Tibial artery (tissue), 4 donors: ENCODE data around the gene DAGLB.

ENCODE experiments used
- DNase-seq, 2 donors: peaks; one replicate each; pipeline ENCODE4 v3.0.0-alpha.2; 2019
- H3K27ac ChIP-seq, 2 donors: fragments of 200-600 bp; sonication (generic) in 1 of 2; 1 replicate in 1 of 2; 2 replicates in 1 of 2; pipeline ENCODE4 v1.5.1; 2018 to 2019; ENCODE audit warnings: mild to moderate bottlenecking in 1 of 2
- H3K27me3 ChIP-seq, 2 donors: fragments of 200-600 bp; sonication (generic) in 1 of 2; one replicate each; pipeline versions ENCODE4 v1.5.1 to v1.6.0; 2016 to 2019
- H3K36me3 ChIP-seq, 3 donors: fragments of 200-600 bp; sonication (generic) in 2 of 3; one replicate each; pipeline ENCODE4 v1.5.1; 2016 to 2019; ENCODE audit warnings: mild to moderate bottlenecking in 2 of 3
- H3K4me1 ChIP-seq, 4 donors: fragments of 200-600 bp; sonication (generic) in 2 of 4; 1 replicate in 3 of 4; 2 replicates in 1 of 4; pipeline ENCODE4 v1.5.1; 2016 to 2019
- H3K4me3 ChIP-seq, 2 donors: fragments of 200-600 bp; sonication (generic) in 1 of 2; 1 replicate in 1 of 2; 2 replicates in 1 of 2; pipeline ENCODE4 v1.5.1; 2018 to 2019; ENCODE audit warnings: mild to moderate bottlenecking in 2 of 2
- H3K9me3 ChIP-seq, 3 donors: fragments of 200-600 bp; sonication (generic) in 1 of 3; one replicate each; pipeline ENCODE4 v1.5.1; 2016 to 2019
- intact Hi-C: fragments of 100-400 bp; cut with DNase I; formaldehyde crosslinking; loops from one replicate; pipeline ENCODE4 v1.15.0; 2023; ENCODE audit warnings: low total_unique reads
- TF ChIP-seq, protein P1 (sequence below), 2 experiments: fragments of 200-600 bp in 1 of 2; fragments of 450-650 bp in 1 of 2; IDR thresholded peaks; one replicate each; pipeline ENCODE4 v1.5.1; 2017 to 2019; ENCODE audit warnings: antibody characterized with exemption in 2 of 2, mild to moderate bottlenecking in 1 of 2, moderate library complexity in 1 of 2

Gene DAGLB

DNA sequence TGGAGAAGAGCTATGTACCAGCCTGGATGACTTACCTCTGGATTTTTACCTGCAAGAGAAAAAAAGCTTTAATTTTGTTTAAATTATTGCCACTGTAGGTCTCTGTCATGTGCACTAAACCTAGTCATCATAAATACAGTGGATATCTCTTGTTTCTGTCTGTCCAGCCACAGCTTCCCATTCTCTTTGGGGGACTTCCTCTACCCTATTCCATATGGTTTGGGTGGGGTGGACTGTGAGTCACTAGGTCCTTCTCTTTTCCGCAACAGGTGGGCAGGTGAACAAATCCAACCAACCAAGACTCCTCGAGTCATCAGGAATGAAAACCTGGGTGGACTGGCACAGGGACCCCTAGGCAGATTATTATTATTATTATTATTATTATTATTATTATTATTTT lies 88.0 kb downstream of the DAGLB start:
- no peak for DNase-seq
- Histone ChIP-seq H3K36me3 (no peaks in the 10 kb centered on the region), H3K27me3 (no peaks in the 10 kb centered on the region), H3K4me1 (no peaks in the 10 kb centered on the region), H3K27ac (no peak overlapping the region), H3K9me3 (no peaks in the 10 kb centered on the region), H3K4me3 (no peak overlapping the region)
- intact Hi-C loops: no loop called here
- TF ChIP-seq, protein P1, sequence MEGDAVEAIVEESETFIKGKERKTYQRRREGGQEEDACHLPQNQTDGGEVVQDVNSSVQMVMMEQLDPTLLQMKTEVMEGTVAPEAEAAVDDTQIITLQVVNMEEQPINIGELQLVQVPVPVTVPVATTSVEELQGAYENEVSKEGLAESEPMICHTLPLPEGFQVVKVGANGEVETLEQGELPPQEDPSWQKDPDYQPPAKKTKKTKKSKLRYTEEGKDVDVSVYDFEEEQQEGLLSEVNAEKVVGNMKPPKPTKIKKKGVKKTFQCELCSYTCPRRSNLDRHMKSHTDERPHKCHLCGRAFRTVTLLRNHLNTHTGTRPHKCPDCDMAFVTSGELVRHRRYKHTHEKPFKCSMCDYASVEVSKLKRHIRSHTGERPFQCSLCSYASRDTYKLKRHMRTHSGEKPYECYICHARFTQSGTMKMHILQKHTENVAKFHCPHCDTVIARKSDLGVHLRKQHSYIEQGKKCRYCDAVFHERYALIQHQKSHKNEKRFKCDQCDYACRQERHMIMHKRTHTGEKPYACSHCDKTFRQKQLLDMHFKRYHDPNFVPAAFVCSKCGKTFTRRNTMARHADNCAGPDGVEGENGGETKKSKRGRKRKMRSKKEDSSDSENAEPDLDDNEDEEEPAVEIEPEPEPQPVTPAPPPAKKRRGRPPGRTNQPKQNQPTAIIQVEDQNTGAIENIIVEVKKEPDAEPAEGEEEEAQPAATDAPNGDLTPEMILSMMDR (IDR thresholded peaks at IDR 0.05): no peak
